ENCODE data around the gene BORA.
A peak's percentile ranks its signal among the peaks of the same experiment; 100 is the strongest.

BORA gene

DNA sequence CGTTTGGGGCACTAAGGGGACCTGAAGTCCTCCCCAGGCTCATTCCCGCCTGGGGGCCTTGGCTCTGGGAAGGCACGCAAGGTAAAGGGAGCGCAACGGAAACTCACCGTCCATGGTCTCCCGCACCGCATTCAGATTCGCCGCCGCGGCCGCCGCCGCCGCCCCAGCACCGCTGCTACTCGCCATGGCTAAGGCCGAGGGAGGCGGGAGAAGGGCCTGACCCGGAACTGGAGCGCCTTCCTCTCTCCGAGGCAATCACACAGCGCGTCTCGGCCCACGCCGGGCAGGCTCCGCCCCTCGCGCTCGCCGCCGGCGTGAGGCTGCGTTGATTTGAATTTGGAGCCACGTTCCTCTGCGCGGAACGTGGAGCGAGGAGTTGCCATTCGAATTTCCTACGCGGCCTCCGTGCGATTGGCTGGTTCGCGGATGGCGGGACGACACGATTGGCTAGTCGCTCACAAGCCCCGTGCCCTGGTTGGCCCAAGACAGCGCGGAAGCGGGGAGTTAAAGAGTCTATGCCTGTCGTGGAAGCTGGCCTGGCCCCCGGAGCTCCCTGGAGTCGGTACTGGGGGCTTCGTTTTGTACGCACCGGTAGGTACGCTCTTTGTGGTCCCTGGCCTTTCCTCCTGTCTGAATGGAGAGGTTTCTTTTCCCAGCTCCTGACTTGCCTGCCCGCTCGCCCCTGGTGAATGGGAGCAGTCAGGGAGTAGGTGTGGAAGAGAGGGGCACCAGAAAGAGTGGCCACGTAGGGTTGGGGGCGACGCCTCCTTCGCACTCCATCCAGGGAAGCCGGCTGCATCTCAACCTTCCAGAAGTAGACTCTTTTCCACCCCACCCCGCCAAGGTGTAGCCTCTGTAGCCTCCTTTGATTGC lies at the start of gene BORA, which contains the start of gene MZT1:
Gene BORA, plus strand, starts transcription at position 507 of the 873 bp plus-strand sequence. CDS start 1,018 bp downstream, outside the sequence.
Gene MZT1, minus strand, starts transcription at position 213 of the 873 bp plus-strand sequence. Its CDS starts 27 bp downstream, at position 186.
- peak; percentile 98 for DNase-seq

DNA sequence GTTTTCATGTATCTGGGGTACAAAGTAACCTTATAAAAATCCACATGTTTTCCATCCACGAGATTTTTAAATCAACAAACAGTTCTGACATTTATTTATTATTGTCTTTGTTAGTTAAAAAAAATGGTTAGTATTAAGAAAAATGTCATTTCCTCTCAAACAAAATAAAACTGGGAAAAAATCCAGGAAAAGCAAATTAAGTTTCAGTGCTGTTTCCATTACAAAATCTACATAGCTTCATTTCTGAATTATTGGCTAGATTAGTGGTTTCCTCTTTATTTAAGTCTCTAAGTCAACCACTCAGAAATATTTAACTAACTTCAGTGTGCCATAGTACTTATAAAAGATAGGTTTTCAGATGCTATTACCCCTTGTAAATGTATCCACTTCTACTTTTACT lies 49.4 kb upstream of the BORA start:
- no peak for DNase-seq

DNA sequence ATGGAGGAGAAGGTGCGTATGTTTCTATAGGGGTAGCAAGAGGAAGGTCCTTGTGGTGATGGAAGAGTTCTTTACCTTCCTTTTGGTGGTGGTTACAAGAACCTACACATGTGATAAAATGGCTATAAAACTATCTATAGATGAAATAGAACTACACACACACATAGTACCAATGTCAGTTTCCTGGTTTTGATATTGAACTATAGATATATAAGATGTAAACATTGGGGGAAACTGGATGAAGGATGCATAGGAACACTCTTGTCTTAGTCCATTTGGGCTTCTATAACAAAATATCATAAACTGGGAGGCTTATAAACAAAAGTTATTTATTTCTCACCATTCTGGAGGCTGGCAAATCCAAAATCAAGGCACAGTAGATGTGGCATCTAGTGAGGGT lies 47.4 kb upstream of the BORA start:
- DNase-seq: no peak

DNA sequence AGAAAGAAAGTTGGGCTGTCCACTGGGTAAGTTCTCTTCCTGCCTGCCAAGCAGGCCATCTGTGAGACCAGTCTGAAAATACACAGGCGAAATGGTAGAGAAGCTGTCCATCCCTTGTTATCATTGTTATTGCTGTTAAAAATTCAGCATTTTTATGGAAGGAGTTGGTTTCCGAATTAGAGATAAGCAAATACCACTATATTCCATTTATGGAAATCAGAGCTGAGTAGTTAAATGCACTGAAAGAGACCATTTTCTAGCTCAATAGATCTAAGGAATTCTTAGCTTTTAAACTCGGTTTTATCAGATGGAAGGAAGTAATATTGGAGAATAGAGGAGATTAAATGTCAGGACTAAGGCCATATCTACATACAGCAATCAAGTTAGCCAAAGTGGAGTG lies 41.0 kb upstream of the BORA start:
- DNase-seq: no peak

DNA sequence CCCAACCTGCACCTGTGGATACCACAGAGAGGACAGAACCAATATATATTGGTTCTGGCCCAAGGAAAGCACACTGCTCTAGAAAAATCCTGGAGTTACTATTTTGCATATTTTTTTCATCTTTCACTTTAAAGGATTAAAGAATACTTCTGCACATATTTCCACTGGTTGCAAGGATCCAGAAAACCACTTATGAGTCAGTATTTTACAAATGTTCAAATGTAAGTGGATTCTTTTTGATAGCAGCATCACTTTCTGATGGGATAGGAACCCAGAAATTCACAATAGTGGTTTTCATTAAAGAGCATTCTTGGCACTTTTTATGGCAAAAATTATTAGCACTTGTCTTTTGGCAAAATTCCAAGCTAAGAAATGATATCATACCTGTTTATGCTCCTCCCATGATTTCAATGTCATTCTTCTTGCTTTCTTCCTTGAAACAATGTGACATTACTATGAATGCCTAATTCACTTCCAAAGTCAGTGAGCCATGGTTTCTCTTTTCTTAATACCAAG lies 38.5 kb upstream of the BORA start:
- DNase-seq: no peak

DNA sequence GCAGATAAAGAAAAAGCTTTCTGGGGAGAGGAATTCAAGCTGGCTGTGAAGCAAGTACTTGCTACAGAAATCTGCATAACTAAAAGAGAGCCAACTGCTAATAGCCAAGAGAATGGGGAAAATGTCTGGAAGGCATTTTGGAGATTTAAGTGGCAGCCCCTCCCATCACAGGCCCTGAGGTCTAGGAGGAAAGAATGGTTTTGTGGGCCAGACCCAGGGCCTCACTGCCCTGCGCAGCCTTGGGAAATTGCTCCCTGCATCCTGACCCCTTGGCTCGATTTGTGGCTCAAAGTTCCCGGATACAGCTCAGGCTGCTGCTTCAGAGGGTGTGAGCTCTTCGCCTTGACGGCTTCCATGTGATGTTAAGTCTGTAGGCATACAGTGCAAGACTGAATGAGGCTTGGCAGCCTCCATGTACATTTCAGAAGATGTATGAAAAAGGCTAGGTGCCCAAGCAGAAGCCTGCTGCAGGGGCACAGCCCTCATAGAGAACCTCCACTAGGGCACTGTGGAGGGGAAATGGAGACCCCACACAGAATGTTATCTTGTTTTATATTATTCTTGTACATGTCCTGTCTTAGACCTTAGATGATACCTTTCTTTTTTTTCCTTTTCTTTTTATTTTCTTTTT lies 34.7 kb upstream of the BORA start:
- DNase-seq: no peak

DNA sequence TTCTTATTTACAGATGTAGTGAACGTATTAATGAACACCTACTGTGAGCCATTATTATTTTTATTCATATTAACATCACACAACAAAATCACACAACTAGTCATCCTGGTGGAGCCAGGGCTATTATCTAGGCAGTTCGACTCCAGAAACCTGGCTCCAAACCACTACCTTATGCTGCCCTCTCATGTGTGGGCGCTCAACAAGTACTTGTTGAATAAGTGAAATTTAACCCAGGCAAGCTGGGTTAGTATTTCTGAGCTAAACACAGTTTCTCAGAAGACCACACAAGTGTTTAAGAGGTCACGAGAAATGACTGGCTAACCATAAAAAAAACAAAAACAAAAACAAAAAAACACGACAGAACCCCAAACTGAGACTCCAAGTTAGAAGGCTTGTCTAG lies 33.9 kb upstream of the BORA start:
- no peak for DNase-seq

DNA sequence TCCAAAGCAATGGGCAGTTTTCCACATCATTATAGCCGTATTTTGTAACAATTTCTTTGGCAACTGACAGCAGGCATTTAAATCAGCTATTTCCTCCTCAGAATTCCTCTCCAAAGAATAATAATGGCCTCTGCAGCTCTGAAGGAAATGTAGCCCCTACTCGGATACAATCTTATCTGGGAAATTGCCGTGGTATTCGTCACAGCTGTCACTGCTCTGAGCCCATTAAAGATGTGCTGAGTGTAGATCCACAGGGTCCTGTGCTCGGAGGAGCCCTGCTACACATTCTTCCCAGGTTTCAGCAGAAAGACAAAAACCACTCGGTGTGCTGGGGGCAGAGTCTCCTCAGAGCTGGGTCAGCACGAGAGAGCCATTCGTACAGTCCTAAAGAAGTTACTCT lies 33.4 kb upstream of the BORA start:
- DNase-seq: no peak

DNA sequence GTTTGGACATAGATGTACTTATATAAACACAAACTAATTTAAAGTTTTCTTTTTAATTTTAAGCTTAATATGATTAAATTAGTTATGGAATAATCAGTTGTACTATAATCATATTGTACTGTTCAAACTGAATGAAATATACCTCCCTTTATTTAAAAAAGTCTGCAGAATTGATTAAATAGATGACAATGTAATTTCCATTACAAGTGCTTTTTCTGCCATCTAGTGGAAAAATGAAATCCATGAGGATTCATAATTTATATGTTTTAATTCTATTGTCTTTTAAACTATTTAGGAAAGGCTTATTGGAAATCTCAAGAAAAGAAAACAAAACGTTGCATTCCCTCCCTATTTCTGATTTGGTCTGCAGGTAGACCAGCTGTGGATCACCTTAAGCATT lies 31.1 kb upstream of the BORA start:
- peak; percentile 18 for DNase-seq

DNA sequence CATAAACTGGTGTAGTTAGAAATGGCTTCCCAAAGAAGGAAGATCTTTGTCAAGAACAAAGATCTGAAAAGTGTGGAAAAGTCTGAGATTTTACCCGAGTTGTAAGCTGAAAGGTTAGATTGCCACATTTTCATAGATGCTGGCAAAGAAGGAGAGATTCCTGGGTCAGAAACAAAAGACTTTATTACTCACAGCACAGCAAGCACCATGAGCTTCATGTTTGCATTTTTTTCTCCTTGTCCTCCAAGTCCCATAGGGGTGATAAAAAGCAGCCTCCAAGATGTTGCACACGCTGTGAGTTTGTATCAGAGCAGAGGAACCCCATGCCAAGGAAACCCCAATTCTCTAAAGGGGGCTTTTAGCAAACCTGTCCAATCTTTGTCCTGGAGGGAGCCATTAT lies 29.6 kb upstream of the BORA start:
- DNase-seq: no peak

DNA sequence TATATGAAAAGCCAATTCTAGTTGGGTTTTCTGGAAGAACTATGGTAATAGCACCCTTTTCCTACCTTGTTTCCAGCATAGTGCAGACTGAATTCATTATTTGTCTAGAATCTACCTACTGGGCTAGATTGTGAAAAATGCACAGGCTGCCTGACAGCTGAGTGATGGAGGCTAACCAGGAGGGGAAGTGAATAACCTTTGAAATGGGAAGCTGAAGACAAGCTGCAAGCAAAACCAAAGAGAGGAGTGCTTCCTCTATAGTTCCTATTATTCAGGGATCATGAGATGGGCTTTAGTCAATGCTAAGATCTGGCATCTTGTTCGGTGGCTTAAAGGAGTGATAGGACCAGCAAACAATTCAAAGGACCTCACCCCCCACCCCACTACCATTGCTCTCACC lies 27.2 kb upstream of the BORA start:
- DNase-seq: no peak

DNA sequence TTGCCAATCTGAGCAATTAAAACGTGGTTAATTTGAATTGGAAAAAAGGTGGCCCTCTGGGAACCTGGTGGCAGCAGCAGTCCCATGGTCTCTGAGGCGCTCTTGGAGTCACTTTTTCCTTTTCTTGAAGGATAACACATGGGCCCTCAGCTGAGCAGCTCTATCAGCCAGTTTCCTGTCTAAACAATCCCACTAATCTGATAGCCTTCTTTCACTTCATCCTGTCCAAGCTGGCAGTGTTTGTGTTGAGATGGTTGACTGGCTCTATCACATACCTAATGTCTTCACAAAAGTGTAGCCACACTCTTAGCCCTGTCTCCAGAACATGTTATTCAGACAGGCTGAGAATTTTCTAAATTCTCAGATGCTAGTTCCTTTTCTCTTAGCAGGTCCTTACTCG lies 10.9 kb upstream of the BORA start:
- no peak for DNase-seq

DNA sequence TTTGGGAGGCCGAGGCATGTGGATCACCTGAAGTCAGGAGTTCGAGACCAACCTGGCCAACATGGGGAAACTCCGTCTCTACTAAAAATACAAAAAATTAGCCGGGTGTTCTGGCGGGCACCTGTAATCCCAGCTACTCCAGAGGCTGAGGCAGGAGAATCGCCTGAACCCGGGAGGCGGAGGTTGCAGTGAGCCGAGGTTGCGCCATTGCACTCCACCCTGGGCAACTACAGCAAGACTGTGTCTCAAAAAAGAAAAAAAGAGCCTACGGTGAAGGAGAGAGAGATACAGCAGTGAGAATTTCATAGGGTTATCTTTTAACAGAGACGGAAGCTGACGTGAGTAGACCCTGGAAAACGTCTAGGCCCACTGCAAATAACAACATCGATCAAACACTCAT lies 1.5 kb upstream of the BORA start:
- DNase-seq: peak; percentile 24

DNA sequence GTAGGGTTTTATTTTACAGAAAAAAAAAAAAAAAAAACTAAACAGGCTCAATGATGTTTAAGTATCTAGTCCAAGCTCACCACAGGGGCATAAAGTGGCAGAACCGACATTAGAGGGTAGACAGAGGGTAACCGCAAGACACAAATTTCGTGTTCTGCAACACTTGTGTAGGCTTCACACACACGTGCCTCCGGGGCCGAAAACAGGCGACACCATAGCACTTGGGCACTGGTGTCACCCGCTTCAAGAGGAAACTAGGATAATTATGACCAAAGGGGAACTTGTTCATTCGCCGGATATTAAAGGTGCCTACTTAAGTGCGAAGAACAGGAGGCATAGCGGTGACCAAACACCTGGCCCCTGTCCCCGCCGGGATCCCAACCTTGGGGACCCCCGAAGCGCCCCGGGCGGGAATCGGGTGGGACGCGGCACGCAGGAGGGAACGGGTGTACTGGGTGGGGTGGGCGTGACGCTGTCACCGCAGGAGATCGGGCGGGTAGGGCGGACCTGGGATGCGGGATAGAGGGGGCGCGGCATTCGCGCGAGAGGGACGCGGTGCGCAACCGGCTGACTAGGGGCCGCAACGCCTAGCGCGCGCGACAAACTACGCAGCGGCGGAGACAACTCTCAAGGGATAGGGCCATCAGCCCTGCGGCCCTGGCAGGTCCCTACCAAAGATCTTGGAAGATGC lies 852 bp upstream of the BORA start:
- DNase-seq: peak; percentile 62

DNA sequence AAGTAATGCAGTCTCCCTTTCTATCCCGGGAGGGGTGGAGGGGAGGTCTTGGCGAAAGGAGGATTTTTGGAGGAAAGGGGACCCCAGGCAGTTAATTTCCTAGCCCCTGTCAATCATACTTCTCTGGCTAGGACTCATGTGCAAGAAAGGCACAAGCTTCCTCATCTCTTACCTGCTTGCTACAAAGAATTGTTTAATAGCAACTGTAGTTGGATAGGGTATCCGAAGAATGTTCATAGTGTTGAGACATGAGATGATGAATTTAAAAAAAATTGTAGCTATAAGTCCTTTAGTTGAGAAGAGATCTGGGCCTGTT lies 525 bp downstream of the BORA start:
- no peak for DNase-seq

DNA sequence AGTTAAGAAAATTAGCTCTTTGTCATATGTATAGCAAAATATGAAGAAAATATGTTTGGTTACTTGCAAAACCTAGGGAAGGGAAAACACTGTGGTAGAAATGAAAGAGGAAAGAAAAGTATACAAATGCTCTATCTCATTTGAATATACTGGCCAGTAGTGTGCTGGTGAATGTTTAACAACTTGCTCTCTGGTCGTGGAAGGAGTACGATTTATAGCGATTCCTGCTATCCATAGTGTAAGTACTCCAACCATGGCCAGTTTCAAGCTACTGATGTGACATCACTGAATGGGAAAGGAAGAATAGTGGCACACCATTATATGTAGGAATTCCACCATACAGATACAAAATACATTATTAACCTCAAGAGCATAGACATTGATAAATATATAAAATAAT lies 9.3 kb downstream of the BORA start:
- DNase-seq: no peak

DNA sequence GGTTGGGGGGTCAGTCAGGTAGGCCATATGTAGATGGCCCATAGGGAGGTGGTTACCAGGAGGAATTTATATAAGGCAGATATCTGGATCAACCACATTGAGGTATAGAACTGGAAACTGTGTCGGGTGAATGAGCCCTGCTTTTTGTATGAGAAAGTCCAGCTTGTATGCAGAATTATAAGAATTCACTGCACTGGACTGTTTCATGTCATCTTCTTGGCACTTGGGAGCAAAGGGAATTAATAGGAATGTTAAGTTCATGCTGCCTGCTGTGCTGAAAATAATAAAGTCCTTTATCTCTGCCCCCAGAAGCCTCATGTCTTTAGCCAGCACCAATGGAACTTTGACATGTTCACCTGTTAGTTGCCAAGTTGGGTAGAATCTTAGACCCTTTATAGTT lies 12.3 kb downstream of the BORA start:
- no peak for DNase-seq

DNA sequence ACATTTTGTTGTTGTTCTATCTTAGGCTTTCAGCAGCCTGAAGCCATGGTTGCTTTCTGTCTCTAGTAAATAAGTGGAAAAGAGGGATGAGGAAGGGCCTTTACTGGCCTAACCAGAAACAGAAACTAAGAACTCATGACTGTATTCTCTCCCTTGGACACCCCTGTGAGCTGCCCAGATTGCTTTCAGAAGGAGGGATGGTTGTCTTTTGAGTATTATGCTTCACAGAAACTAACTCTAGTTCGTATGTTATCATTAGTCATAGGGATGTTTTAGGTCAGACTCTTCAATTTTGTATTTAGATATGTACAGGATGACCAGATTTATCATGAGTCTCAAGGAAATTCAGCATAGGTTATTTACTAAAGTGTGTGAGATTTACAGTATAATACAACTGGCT lies 17.5 kb downstream of the BORA start:
- no peak for DNase-seq

DNA sequence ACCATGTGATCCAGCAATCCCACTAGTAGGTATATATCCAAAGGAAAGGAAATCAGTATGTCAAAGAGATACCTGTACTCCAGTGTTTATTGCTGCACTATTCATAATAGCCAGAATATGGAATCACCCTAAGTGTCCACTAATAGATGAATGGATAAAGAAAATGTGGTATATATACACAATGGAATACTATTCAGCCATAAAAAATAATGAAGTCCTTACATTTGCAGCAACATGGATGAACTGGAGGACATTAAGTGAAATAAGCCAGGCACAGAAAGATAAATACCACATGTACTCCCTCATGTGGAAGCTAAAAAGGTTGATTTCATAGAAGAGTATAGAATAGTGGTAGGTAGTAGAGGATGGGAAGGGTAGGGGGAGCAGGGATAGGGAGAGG lies 23.5 kb downstream of the BORA start:
- DNase-seq: no peak

DNA sequence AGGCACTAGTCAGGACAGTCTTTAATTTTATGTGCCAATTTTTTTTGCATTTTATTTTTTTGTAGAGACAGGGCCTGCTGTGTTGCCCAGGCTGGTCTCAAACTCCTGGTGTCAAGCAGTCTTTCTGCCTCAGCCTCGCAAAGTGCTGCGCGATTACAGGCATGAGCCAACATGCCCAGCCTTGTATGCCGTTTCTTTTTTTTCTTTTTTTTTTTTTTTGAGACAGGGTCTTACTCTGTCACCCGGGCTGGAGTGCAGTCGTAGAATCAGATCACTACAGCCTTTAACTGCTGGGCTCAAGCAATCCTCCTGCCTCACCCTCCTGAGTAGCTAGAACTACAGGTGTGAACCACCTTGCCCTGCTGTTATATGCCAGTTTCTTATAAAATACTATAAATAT lies 26.4 kb downstream of the BORA start:
- no peak for DNase-seq

DNA sequence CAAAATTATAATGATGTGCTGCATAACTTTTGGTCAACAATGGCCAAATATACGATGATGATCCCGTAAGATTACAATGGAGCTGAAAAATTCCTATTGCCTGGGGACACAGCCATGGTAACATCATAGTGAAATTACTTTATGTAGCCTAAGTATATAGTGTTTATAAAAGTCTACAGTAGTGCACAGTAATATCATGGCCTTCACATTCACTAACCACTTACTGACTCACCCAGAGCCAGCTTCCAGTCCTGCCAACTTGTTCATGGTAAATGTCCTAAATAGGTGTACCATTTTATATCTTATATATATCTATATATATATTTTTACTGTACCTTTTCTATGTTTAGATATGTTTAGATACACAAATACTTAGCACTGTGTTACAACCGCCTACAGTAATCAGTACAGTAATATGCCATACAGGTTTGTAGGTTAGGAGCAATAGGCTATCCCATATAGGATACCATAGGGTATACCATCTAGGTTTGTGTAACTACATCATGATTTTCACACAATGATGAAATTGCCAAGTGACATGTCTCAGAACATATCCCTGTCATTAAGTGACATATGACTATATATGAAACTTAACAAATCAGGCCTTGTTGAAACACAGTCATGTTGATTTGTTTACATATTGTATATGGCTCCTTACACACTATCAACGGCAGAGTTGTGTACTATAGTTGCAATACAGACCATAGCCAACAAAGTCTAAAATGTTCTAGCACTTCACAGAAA lies 30.2 kb downstream of the BORA start:
- no peak for DNase-seq

DNA sequence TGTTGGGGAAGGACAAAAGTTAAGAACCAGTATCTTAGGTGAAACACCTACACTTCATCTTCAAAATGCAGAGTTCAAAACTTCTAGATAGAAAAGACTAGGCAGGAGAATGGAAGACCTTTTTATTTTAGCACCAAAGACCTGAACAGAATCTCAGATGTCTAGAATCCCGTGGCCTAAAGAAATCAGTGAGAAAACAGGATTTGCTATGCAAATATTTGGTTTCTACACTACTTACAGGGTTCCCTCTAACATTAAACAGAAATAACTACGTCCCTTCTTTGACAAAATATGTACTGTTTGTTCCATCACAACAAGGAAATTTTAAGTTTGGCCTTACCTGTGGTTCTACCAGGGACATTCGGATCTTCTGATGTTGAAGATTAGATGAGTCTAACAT lies 32.5 kb downstream of the BORA start:
- no peak for DNase-seq

DNA sequence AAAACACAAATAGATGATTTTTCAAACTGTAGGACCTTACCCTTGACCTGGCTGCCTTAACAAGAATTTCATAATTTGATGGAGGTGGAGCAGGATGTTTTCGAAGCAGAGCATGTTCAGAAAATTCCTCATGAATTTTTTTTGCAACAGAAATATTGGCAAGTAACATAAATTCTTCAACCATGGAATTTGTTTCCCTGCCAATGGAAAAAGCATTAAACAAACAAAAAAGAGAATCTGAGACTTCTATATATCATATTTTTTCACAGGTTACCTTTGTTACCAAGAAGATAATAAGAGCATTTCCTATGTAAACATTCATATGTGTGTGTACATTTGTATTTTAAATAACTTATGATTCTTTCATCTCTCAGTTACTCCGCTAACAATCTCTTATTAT lies 35.7 kb downstream of the BORA start:
- DNase-seq: no peak
